Brain microvascular endothelial cell (primary cell): ENCODE results near the gene JADE2.

Experiments
- DNase-seq: peaks from one replicate; pipeline ENCODE4 v3.0.0-alpha.2; 2020
- H3K27ac ChIP-seq: fragments of 250-450 bp; sonication (Bioruptor Pico); 2 replicates; pipeline ENCODE4 v1.5.1; 2020; ENCODE audit warnings: mild to moderate bottlenecking, moderate library complexity
- H3K27me3 ChIP-seq: fragments of 250-450 bp; sonication (Bioruptor Pico); replicated peaks from 2 replicates; pipeline ENCODE4 v1.5.1; 2020; ENCODE audit warnings: mild to moderate bottlenecking
- H3K36me3 ChIP-seq: fragments of 250-450 bp; sonication (Bioruptor Pico); replicated peaks from 2 replicates; pipeline ENCODE4 v1.5.1; 2020; ENCODE audit warnings: mild to moderate bottlenecking
- H3K4me3 ChIP-seq: 2 replicates; pipeline ENCODE4 v1.5.1; 2011; ENCODE audit warnings: low read depth, mild to moderate bottlenecking, control low read depth, low read length, moderate library complexity
- in situ Hi-C: cut with HindIII; loops from 2 replicates; pipeline ENCODE4 v1.10.0; 2017; ENCODE audit warnings: low sequenced_read_pairs, low pct_ligation_motif_present
- TF ChIP-seq, protein P1 (sequence below): IDR thresholded peaks from 2 replicates; pipeline ENCODE4 v1.5.1; 2011; ENCODE audit warnings: low read depth, mild to moderate bottlenecking, moderate library complexity, low read length, control low read depth, inconsistent platforms; ENCODE audit errors: missing control alignments

Gene JADE2

DNA sequence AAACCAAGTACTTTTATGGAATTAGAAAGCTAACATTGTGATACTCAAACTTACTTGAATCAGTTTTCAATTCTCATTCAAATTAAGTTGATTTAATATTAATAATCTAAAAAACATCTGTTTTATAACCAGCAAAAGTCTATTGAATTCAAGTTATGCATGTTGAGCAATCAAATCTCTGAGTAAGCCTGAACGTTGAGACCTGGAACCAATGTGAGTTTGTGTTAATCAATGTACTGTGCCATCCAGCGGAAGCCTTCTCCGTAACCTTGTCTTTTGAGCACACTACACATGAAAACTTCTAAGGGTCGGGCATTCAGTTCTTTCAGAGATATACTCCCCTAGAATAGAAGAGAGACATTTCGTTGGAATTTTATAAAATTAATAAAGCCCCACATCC, 81.3 kb downstream of the JADE2 start:
- no peak overlapping the region for H3K27ac ChIP-seq
- DNase-seq: no peak
- H3K4me3 ChIP-seq: no peak overlapping the region
- H3K27me3 ChIP-seq: no peaks in the 10 kb centered on the region
- H3K36me3 ChIP-seq: peaks cover 24% of the 10 kb centered on the region
- in situ Hi-C loops: no loop called here
- TF ChIP-seq, protein P1, sequence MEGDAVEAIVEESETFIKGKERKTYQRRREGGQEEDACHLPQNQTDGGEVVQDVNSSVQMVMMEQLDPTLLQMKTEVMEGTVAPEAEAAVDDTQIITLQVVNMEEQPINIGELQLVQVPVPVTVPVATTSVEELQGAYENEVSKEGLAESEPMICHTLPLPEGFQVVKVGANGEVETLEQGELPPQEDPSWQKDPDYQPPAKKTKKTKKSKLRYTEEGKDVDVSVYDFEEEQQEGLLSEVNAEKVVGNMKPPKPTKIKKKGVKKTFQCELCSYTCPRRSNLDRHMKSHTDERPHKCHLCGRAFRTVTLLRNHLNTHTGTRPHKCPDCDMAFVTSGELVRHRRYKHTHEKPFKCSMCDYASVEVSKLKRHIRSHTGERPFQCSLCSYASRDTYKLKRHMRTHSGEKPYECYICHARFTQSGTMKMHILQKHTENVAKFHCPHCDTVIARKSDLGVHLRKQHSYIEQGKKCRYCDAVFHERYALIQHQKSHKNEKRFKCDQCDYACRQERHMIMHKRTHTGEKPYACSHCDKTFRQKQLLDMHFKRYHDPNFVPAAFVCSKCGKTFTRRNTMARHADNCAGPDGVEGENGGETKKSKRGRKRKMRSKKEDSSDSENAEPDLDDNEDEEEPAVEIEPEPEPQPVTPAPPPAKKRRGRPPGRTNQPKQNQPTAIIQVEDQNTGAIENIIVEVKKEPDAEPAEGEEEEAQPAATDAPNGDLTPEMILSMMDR: no peak

DNA sequence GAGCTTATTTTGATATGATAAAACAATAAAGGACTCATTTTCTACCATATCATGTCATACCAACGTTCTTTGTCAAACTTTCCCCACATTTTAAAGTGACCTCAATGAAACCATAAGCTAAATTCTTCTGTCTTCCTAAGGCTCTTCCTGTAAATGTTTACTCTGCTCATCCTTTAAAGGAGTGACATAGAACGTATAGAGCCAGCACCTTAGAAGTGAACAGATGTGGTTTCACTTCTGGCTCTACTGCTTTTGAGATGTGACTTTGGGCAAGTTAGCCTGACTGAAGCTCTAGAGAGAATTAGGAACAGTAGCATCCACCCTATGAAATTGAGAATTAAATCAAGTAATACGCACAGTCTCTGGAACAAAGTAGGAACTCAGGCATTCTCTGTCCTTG, 83.1 kb downstream of the JADE2 start:
- no peak overlapping the region for H3K4me3 ChIP-seq
- TF ChIP-seq, protein P1: no peak
- no peak for DNase-seq
- in situ Hi-C loops: no loop called here
- H3K36me3 ChIP-seq: peaks cover 30% of the 10 kb centered on the region
- H3K27me3 ChIP-seq: no peaks in the 10 kb centered on the region
- H3K27ac ChIP-seq: no peak overlapping the region

DNA sequence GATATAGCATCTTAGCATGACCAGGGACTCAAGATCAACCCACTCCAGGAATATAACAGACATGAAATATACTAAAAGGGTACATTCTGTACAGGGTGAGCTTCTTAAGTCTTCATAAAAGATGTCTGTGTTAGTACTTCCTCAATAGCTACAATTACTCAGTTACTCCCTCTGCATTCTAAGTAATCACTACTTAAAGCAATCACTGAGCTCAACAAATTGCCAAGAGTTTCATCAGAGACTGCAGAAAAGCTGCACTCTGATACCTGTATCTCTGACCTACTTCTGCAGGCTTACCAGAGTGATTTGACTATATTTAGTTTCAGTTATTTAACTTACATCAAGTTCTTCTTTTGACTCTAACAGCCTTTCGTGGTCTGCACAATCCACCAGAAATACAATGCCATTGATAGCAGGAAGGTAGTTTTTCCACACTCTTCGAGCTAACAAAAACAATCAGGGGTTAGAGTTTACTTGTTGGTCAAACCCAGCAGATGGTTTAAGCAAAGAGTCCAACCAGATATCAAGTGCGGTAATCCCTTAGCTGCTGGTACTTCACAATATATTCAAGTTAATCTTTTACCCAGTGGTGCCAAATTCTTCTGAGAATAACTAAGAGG, 83.9 kb downstream of the JADE2 start:
- DNase-seq: no peak
- no peak overlapping the region for H3K27ac ChIP-seq
- no peak overlapping the region for H3K4me3 ChIP-seq
- H3K36me3 ChIP-seq: peaks cover 28% of the 10 kb centered on the region
- H3K27me3 ChIP-seq: no peaks in the 10 kb centered on the region
- TF ChIP-seq, protein P1: no peak
- in situ Hi-C loops: no loop called here

DNA sequence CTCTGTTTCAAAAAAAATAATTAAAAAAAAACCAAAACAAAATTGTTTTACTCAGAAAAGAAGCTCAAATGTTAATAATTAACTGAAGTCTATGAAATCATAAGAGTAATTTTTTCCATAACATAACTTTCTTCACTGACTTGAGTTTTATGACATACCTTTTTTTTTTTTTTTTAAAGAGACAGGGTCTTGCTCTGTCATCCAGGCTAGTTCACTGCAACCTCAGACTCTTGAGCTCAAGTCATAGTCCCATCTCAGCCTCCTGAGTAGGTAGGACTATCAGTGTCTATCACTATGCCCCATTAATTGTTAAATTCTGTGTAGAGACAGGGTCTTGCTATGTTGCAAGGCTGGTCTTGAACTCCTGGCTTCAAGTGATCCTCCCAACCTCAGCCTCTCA, 85.3 kb downstream of the JADE2 start:
- TF ChIP-seq, protein P1: no peak
- H3K36me3 ChIP-seq: peaks cover 32% of the 10 kb centered on the region
- H3K27me3 ChIP-seq: no peaks in the 10 kb centered on the region
- no peak overlapping the region for H3K27ac ChIP-seq
- in situ Hi-C loops: no loop called here
- no peak overlapping the region for H3K4me3 ChIP-seq
- no peak for DNase-seq

DNA sequence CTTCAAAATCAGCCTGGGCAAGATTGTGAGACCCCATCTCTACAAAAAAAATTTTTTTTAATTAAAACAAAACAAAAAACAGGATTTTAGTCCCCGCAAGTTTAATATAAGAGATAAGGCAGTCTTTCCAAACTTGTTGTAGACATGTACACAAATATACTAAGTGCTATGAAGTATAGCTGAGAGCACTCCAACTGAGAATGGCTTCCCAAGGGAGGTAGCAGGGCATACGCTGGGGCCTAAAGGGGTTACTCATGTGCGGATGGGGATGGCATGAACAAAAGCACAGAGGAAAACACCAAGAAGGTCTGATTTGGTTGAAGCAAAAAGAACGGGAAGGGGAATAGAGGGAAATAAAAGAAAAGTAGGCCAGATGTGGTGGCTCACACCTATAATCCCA, 86.0 kb downstream of the JADE2 start:
- Histone ChIP-seq H3K27me3 (no peaks in the 10 kb centered on the region), H3K36me3 (peaks cover 27% of the 10 kb centered on the region), H3K4me3 (no peak overlapping the region), H3K27ac (no peak overlapping the region)
- TF ChIP-seq, protein P1: no peak
- DNase-seq: no peak
- in situ Hi-C loops: no loop called here

DNA sequence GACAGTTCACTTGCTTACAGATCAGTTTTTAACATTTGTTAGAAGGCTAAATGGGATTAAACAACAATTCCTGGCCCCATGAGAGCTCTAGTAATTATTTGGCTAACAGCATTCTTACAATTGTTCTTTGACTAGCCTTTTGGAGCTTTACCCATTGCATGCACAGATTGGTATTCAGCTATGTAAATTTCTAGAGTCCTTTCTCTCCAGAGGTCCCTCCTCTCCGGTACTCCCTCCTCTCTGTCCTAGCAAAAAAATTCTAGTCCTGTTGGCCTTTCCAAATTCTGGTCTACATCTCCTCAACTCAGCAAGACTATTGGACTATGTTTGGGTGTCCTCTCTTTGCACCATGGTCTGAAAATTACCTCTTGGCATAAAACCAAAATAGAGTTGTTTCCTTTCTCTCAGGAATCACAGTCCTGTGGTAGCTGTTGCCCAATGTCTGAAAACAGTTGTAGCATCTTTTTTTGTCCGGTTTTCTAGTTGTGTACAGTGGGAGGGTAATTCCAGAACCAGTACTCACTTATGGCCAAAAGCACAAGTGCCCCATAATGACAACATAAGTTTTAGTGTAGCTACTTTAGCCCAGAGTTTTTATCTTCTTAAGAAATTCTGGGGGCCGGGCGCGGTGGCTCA, 89.1 kb downstream of the JADE2 start:
- Histone ChIP-seq H3K27me3 (no peaks in the 10 kb centered on the region), H3K4me3 (no peak overlapping the region), H3K27ac (no peak overlapping the region), H3K36me3 (peaks cover 27% of the 10 kb centered on the region)
- no peak for DNase-seq
- TF ChIP-seq, protein P1: no peak
- in situ Hi-C loops: no loop called here
